ENCODE results near the gene FEZF1.

- TF ChIP-seq, protein P1, sequence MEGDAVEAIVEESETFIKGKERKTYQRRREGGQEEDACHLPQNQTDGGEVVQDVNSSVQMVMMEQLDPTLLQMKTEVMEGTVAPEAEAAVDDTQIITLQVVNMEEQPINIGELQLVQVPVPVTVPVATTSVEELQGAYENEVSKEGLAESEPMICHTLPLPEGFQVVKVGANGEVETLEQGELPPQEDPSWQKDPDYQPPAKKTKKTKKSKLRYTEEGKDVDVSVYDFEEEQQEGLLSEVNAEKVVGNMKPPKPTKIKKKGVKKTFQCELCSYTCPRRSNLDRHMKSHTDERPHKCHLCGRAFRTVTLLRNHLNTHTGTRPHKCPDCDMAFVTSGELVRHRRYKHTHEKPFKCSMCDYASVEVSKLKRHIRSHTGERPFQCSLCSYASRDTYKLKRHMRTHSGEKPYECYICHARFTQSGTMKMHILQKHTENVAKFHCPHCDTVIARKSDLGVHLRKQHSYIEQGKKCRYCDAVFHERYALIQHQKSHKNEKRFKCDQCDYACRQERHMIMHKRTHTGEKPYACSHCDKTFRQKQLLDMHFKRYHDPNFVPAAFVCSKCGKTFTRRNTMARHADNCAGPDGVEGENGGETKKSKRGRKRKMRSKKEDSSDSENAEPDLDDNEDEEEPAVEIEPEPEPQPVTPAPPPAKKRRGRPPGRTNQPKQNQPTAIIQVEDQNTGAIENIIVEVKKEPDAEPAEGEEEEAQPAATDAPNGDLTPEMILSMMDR (IDR thresholded peaks at IDR 0.05) = no peak
- TF ChIP-seq POLR2AphosphoS5 (IDR thresholded peaks at IDR 0.05) = no peak
Observed at GRCh38 chr7:122300211-122300932, 4.2 kb downstream of the FEZF1 start.

Data from stomach (tissue), 4 donors.